LNCaP clone FGC (cell line): Measurements from ENCODE around the gene ZSWIM8.

ENCODE experiments used
- DNase-seq: peaks from one replicate; pipeline ENCODE4 v3.0.0-alpha.2; 2011; ENCODE audit warnings: low read depth
- H3K4me3 ChIP-seq: 2 replicates; pipeline ENCODE4 v1.5.1; 2011; ENCODE audit warnings: mild to moderate bottlenecking, low read depth, low read length, control low read depth
- TF ChIP-seq, protein P1 (sequence below): IDR thresholded peaks from 2 replicates; pipeline ENCODE4 v1.5.1; 2012; ENCODE audit warnings: mild to moderate bottlenecking; ENCODE audit not compliant: control insufficient read depth, insufficient read depth; ENCODE audit errors: extremely low read depth

ZSWIM8 gene

DNA sequence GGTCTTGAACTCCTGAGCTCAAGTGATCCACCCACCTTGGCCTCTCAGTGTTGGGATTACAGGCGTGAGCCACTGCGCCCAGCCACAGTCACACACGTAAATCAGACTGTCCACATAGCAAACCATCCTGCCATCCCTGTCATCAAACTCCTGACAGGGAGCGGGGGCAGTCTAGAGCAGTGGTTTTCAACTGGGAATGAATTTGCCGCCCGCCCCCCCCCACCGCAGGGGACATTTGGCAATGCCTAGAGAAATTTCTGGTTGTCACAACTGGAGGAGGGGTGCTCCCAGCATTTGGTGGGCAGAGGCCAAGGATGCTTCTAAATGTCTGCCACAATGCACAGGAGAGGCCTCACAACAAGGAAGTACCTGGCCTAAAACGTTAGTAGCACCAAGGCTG is 64.8 kb downstream of the ZSWIM8 start:
- TF ChIP-seq, protein P1, sequence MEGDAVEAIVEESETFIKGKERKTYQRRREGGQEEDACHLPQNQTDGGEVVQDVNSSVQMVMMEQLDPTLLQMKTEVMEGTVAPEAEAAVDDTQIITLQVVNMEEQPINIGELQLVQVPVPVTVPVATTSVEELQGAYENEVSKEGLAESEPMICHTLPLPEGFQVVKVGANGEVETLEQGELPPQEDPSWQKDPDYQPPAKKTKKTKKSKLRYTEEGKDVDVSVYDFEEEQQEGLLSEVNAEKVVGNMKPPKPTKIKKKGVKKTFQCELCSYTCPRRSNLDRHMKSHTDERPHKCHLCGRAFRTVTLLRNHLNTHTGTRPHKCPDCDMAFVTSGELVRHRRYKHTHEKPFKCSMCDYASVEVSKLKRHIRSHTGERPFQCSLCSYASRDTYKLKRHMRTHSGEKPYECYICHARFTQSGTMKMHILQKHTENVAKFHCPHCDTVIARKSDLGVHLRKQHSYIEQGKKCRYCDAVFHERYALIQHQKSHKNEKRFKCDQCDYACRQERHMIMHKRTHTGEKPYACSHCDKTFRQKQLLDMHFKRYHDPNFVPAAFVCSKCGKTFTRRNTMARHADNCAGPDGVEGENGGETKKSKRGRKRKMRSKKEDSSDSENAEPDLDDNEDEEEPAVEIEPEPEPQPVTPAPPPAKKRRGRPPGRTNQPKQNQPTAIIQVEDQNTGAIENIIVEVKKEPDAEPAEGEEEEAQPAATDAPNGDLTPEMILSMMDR: no peak
- H3K4me3 ChIP-seq: no peak overlapping the region
- no peak for DNase-seq

DNA sequence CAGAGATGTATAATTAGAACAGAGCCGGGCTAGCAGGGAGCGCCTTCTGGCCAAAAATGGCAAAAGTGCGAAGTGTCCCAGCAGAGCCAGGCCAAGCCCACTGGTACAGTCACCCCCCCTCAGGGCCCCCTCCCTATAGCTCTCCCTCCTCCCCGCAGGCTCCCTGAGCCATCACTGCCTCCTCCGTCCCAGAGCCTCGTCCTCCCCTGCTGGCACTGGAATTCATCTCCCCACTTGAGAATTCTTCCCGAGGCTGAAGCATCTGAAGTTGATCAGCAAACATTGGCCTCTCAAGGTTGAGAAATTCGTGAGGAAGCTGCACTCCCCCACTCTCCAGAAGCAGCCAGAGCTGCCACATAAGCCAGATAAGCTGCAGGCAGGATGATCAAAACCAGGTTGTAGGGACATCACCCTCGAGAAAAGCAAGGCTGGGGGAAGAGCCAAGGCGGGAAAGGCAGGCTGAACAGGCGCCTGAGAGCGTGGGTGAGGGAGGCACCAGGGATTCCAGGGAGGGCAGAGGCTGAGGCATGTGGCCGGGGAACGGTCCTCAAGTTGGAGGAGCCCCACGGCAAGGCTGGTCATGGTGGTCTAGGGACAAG is 65.6 kb downstream of the ZSWIM8 start:
- TF ChIP-seq, protein P1: no peak
- no peak overlapping the region for H3K4me3 ChIP-seq
- no peak for DNase-seq
